Measurements from ENCODE around the gene ARSB. TPM values are rescaled to one million over a fixed set of nuclear protein-coding genes. Genes with fewer than 3 reads are reported as not detected.

The ARSB gene
- total RNA-seq, 1 donor from 2014 or later = 21.4 TPM

- no peak for DNase-seq (ENCODE audit: low spot score in 2 of 2, unreplicated experiment in 2 of 2)
- no peaks in the 10 kb centered on the region for H3K36me3 Mint-ChIP-seq
- TF ChIP-seq CTCF (IDR thresholded peaks at IDR 0.05; ENCODE audit: unreplicated experiment) = no peak
- H3K27ac Mint-ChIP-seq = no peak overlapping the region
- H3K27me3 Mint-ChIP-seq (ENCODE audit: low read depth) = no peaks in the 10 kb centered on the region
- H3K4me3 Mint-ChIP-seq = no peak overlapping the region
- peaks cover 3% of the 10 kb centered on the region for H3K4me1 Mint-ChIP-seq
- H3K9me3 Mint-ChIP-seq = peaks cover 5% of the 10 kb centered on the region
Measured at GRCh38 chr5:78758169-78758839, 226.8 kb downstream of the ARSB start.

- no peaks in the 10 kb centered on the region for H3K36me3 Mint-ChIP-seq
- no peak overlapping the region for H3K4me3 Mint-ChIP-seq
- no peak for DNase-seq (ENCODE audit: low spot score in 2 of 2, unreplicated experiment in 2 of 2)
- no peak overlapping the region for H3K27ac Mint-ChIP-seq
- H3K27me3 Mint-ChIP-seq (ENCODE audit: low read depth) = no peaks in the 10 kb centered on the region
- peaks cover 5% of the 10 kb centered on the region for H3K9me3 Mint-ChIP-seq
- no peak for TF ChIP-seq CTCF (IDR thresholded peaks at IDR 0.05; ENCODE audit: unreplicated experiment)
- H3K4me1 Mint-ChIP-seq = peaks cover 3% of the 10 kb centered on the region
Measured at GRCh38 chr5:78757269-78758053, 227.6 kb downstream of the ARSB start.

GRCh38 chr5:78756858-78757257, 228.3 kb downstream of the ARSB start:
- Mint-ChIP-seq H3K27ac (no peak overlapping the region), H3K27me3 (ENCODE audit: low read depth) (no peaks in the 10 kb centered on the region), H3K9me3 (no peaks in the 10 kb centered on the region), H3K36me3 (no peaks in the 10 kb centered on the region), H3K4me1 (peaks cover 3% of the 10 kb centered on the region), H3K4me3 (no peak overlapping the region)
- DNase-seq (ENCODE audit: low spot score in 2 of 2, unreplicated experiment in 2 of 2) = no peak
- no peak for TF ChIP-seq CTCF (IDR thresholded peaks at IDR 0.05; ENCODE audit: unreplicated experiment)

GRCh38 chr5:78755822-78756429, 229.2 kb downstream of the ARSB start:
- H3K36me3 Mint-ChIP-seq = no peaks in the 10 kb centered on the region
- no peaks in the 10 kb centered on the region for H3K9me3 Mint-ChIP-seq
- TF ChIP-seq CTCF (IDR thresholded peaks at IDR 0.05; ENCODE audit: unreplicated experiment) = no peak
- H3K4me1 Mint-ChIP-seq = peaks cover 3% of the 10 kb centered on the region
- DNase-seq (ENCODE audit: low spot score in 2 of 2, unreplicated experiment in 2 of 2) = no peak
- no peak overlapping the region for H3K4me3 Mint-ChIP-seq
- H3K27ac Mint-ChIP-seq = no peak overlapping the region
- H3K27me3 Mint-ChIP-seq (ENCODE audit: low read depth) = no peaks in the 10 kb centered on the region

GRCh38 chr5:78754655-78755054, 230.5 kb downstream of the ARSB start:
- no peaks in the 10 kb centered on the region for H3K9me3 Mint-ChIP-seq
- no peaks in the 10 kb centered on the region for H3K27me3 Mint-ChIP-seq (ENCODE audit: low read depth)
- H3K27ac Mint-ChIP-seq = no peak overlapping the region
- H3K36me3 Mint-ChIP-seq = no peaks in the 10 kb centered on the region
- DNase-seq (ENCODE audit: low spot score in 2 of 2, unreplicated experiment in 2 of 2) = no peak
- peaks cover 9% of the 10 kb centered on the region for H3K4me1 Mint-ChIP-seq
- no peak overlapping the region for H3K4me3 Mint-ChIP-seq
- TF ChIP-seq CTCF (IDR thresholded peaks at IDR 0.05; ENCODE audit: unreplicated experiment) = no peak
